A673 (cell line): Measurements from ENCODE around the gene SGF29.
"Not testable (repeated sequence)": the region's sequence is repeated elsewhere in the genome, so short reads cannot be mapped to it uniquely, and the experiment has no call there.

Experiments
- CTCF ChIP-seq: fragments of 300-800, 200-600 bp; sonication (generic); conservative IDR thresholded peaks from 2 replicates; pipeline ENCODE4 v1.5.1; 2017; ENCODE audit warnings: low read depth, mild to moderate bottlenecking, antibody characterized with exemption, low read length, moderate library complexity, mixed read lengths
- EZH2 ChIP-seq: fragments of 200-600 bp; sonication (generic); IDR thresholded peaks from 2 replicates; pipeline ENCODE4 v1.6.1; 2017; ENCODE audit warnings: borderline replicate concordance, low read depth, mild to moderate bottlenecking, mixed read lengths, antibody characterized with exemption, low read length; ENCODE audit not compliant: poor library complexity, severe bottlenecking

GRCh38 chr16:28616224-28616577 lies 62.5 kb downstream of the SGF29 start:
- not testable (repeated sequence) for TF ChIP-seq EZH2, CTCF
